Inflammatory macrophage treated with lipopolysaccharide for 4 hours (primary cell): ENCODE measurements around the gene RNF113A.
"Not testable (repeated sequence)": the region's sequence is repeated elsewhere in the genome, so short reads cannot be mapped to it uniquely, and the experiment has no call there.

Experiments
- DNase-seq: peaks from one replicate; pipeline ENCODE4 v3.0.0-alpha.2; 2020

The RNF113A gene

GRCh38 chrX:119828446-119828845 lies 43.1 kb downstream of the RNF113A start:
- no peak for DNase-seq

GRCh38 chrX:119826399-119826959 lies 45.1 kb downstream of the RNF113A start:
- DNase-seq = peak; percentile 14

GRCh38 chrX:119824221-119824620 lies 47.3 kb downstream of the RNF113A start:
- DNase-seq = not testable (repeated sequence)

- peak; percentile 47 for DNase-seq
Measured at GRCh38 chrX:119821703-119822102, 49.8 kb downstream of the RNF113A start.
